Measurements from ENCODE around the gene AFAP1. TPM values are rescaled to one million over a fixed set of nuclear protein-coding genes. Genes with fewer than 3 reads are reported as not detected.

Gene AFAP1
- total and polyA plus RNA-seq, 2 donors (not counting 1 experiment from before 2014, with no cell fraction given), result 0.03 to 0.44 TPM

GRCh38 chr4:7737268-7737645 lies 202.4 kb downstream of the AFAP1 start:
- Histone ChIP-seq H3K4me1 (ENCODE audit: control insufficient read depth in 2 of 2, insufficient read depth in 2 of 2, low read length in 2 of 2) (no peaks in the 10 kb centered on the region), H3K9ac (ENCODE audit: low read length) (no peak overlapping the region), H3K4me3 (ENCODE audit: control extremely low read depth in 1 of 5, extremely low read depth in 1 of 5, insufficient read depth in 1 of 5, low read depth in 2 of 5, low read length in 4 of 5) (no peak overlapping the region), H3K27me3 (replicated peaks in 1 of 4; ENCODE audit: control extremely low read depth in 1 of 4, control insufficient read depth in 3 of 4, insufficient read depth in 4 of 4, low read length in 3 of 4) (no peaks in the 10 kb centered on the region), H3K36me3 (replicated peaks in 1 of 2; ENCODE audit: control extremely low read depth in 1 of 2, control insufficient read depth in 1 of 2, extremely low read depth in 1 of 2, insufficient read depth in 2 of 2, low read length in 1 of 2) (no peaks in the 10 kb centered on the region), H3K79me2 (ENCODE audit: control insufficient read depth, insufficient read depth, low read length) (no peaks in the 10 kb centered on the region), H3K27ac (ENCODE audit: low read length in 2 of 2) (no peak overlapping the region), H3K4me2 (replicated peaks; ENCODE audit: low read depth, low read length, poor library complexity, severe bottlenecking) (no peak overlapping the region), H4K20me1 (ENCODE audit: control insufficient read depth, insufficient read depth, low read length, poor library complexity, severe bottlenecking) (no peaks in the 10 kb centered on the region), H3K9me3 (ENCODE audit: control extremely low read depth in 1 of 3, control insufficient read depth in 2 of 3, insufficient read depth in 1 of 3, low read length in 2 of 3) (peaks cover 0 to 26% (median 0%) of the 10 kb centered on the region in 3 donors), H2AFZ (ENCODE audit: insufficient read depth, low read depth, low read length, poor library complexity, severe bottlenecking) (no peak overlapping the region)
- 84% methylated on average over 14 of the region's 14 CpGs for WGBS (ENCODE audit: insufficient coverage)
- H3K4me3 Mint-ChIP-seq, result no peak overlapping the region
- no peaks in the 10 kb centered on the region for H3K9me3 Mint-ChIP-seq (ENCODE audit: insufficient read depth)
- intact Hi-C loops (cut with micrococcal nuclease), result no loop called here
- TF ChIP-seq CTCF (IDR thresholded peaks at IDR 0.05) (no peak), EZH2 (IDR thresholded peaks at IDR 0.05; ENCODE audit: borderline replicate concordance, insufficient read depth, low read depth, low read length, poor library complexity, severe bottlenecking) (no peak)
- ATAC-seq (ENCODE audit: low read depth) (no peak), DNase-seq (no peak)
- H3K4me1 Mint-ChIP-seq, result no peaks in the 10 kb centered on the region
- POLR2A ChIA-PET, result no interaction called here
- no peaks in the 10 kb centered on the region for H3K27me3 Mint-ChIP-seq
- no peak overlapping the region for H3K27ac Mint-ChIP-seq
- CTCF ChIA-PET, result no interaction called here

GRCh38 chr4:7736436-7737267 lies 203.0 kb downstream of the AFAP1 start:
- Mint-ChIP-seq H3K27me3 (peaks cover 4% of the 10 kb centered on the region), H3K9me3 (ENCODE audit: insufficient read depth) (no peaks in the 10 kb centered on the region), H3K27ac (no peak overlapping the region), H3K4me3 (no peak overlapping the region), H3K4me1 (no peaks in the 10 kb centered on the region)
- DNase-seq (no peak), ATAC-seq (ENCODE audit: low read depth) (no peak)
- Histone ChIP-seq H3K4me3 (ENCODE audit: control extremely low read depth in 1 of 5, extremely low read depth in 1 of 5, insufficient read depth in 1 of 5, low read depth in 2 of 5, low read length in 4 of 5) (no peak overlapping the region), H3K79me2 (ENCODE audit: control insufficient read depth, insufficient read depth, low read length) (no peaks in the 10 kb centered on the region), H3K9ac (ENCODE audit: low read length) (no peak overlapping the region), H3K4me2 (replicated peaks; ENCODE audit: low read depth, low read length, poor library complexity, severe bottlenecking) (no peak overlapping the region), H3K36me3 (replicated peaks in 1 of 2; ENCODE audit: control extremely low read depth in 1 of 2, control insufficient read depth in 1 of 2, extremely low read depth in 1 of 2, insufficient read depth in 2 of 2, low read length in 1 of 2) (no peaks in the 10 kb centered on the region), H3K27ac (ENCODE audit: low read length in 2 of 2) (no peak overlapping the region), H4K20me1 (ENCODE audit: control insufficient read depth, insufficient read depth, low read length, poor library complexity, severe bottlenecking) (no peaks in the 10 kb centered on the region), H2AFZ (ENCODE audit: insufficient read depth, low read depth, low read length, poor library complexity, severe bottlenecking) (no peak overlapping the region), H3K4me1 (ENCODE audit: control insufficient read depth in 2 of 2, insufficient read depth in 2 of 2, low read length in 2 of 2) (no peaks in the 10 kb centered on the region), H3K27me3 (replicated peaks in 1 of 4; ENCODE audit: control extremely low read depth in 1 of 4, control insufficient read depth in 3 of 4, insufficient read depth in 4 of 4, low read length in 3 of 4) (no peaks in the 10 kb centered on the region), H3K9me3 (ENCODE audit: control extremely low read depth in 1 of 3, control insufficient read depth in 2 of 3, insufficient read depth in 1 of 3, low read length in 2 of 3) (peaks cover 0 to 27% (median 0%) of the 10 kb centered on the region in 3 donors)
- POLR2A ChIA-PET, result no interaction called here
- CTCF ChIA-PET, result no interaction called here
- intact Hi-C loops (cut with micrococcal nuclease), result no loop called here
- TF ChIP-seq CTCF (IDR thresholded peaks at IDR 0.05), result no peak
- no peak for TF ChIP-seq EZH2 (IDR thresholded peaks at IDR 0.05; ENCODE audit: borderline replicate concordance, insufficient read depth, low read depth, low read length, poor library complexity, severe bottlenecking)
- 79% methylated on average over 21 of the region's 31 CpGs for WGBS (ENCODE audit: insufficient coverage)

Measured in B cell (primary cell).